Heart right ventricle (tissue), 16 donors: ENCODE measurements around the gene TAF8. TPM values are rescaled to one million over a fixed set of nuclear protein-coding genes. Genes with fewer than 3 reads are reported as not detected.

Source experiments
- ATAC-seq, 8 donors: fragments of 200-7000 bp; cut with Tn5 transposase; one replicate each; pipeline ENCODE4 v1.9.1; 2020; ENCODE audit warnings: mild to moderate bottlenecking in 8 of 8, moderate library complexity in 8 of 8, moderate number of reproducible peaks in 1 of 8
- DNase-seq, 2 donors: peaks; one replicate each; pipeline ENCODE4 v3.0.0-alpha.2; 2020
- H3K27ac ChIP-seq, 10 donors: fragments of 200-600 bp; sonication (generic) in 2 of 10; one replicate each; pipeline versions ENCODE4 v1.5.0 to v1.8.0; 2020 to 2022; ENCODE audit warnings: mild to moderate bottlenecking in 3 of 10
- H3K27me3 ChIP-seq, 7 donors: fragments of 200-600 bp; one replicate each; pipeline ENCODE4 v1.8.0; 2021 to 2022; ENCODE audit warnings: mild to moderate bottlenecking in 2 of 7
- H3K36me3 ChIP-seq, 9 donors: fragments of 200-600 bp; sonication (generic) in 1 of 9; one replicate each; pipeline versions ENCODE4 v1.5.0 to v1.8.0; 2020 to 2022; ENCODE audit warnings: mild to moderate bottlenecking in 2 of 9
- H3K4me1 ChIP-seq, 9 donors: fragments of 200-600 bp; sonication (generic) in 1 of 9; one replicate each; pipeline versions ENCODE4 v1.5.0 to v1.8.0; 2020 to 2022; ENCODE audit warnings: mild to moderate bottlenecking in 4 of 9
- H3K4me3 ChIP-seq, 10 donors: fragments of 200-600 bp; sonication (generic) in 2 of 10; one replicate each; pipeline versions ENCODE4 v1.5.0 to v1.8.0; 2020 to 2022; ENCODE audit warnings: mild to moderate bottlenecking in 7 of 10, moderate library complexity in 2 of 10
- H3K9me3 ChIP-seq, 11 donors: fragments of 200-600 bp in 10 of 11; sonication (generic) in 2 of 11; one replicate each; pipeline versions ENCODE4 v1.5.0 to v1.8.0; 2013 to 2022; ENCODE audit warnings: mild to moderate bottlenecking in 2 of 11, control low read depth in 1 of 11, moderate library complexity in 1 of 11
- CTCF ChIP-seq, 9 donors: fragments of 200-600 bp; sonication (generic) in 2 of 9; IDR thresholded peaks; one replicate each; pipeline versions ENCODE4 v1.5.0 to v1.8.0; 2021 to 2022; ENCODE audit warnings: antibody characterized with exemption in 9 of 9, mild to moderate bottlenecking in 5 of 9, moderate library complexity in 1 of 9
- WGBS, 2 donors: extraction: QIAGEN DNeasy Blood & Tissue Kit; methylation state at CpG; one replicate each; pipeline ENCODE4 v1.1.7; 2013; ENCODE audit warnings: inconsistent platforms in 1 of 2; 5-methylcytosine and 5-hydroxymethylcytosine counted together
- intact Hi-C, 10 donors: fragments of 100-400 bp; cut with DNase I; formaldehyde crosslinking; loops; one replicate each; pipeline versions ENCODE4 v1.11.1 to v1.14.2; 2022
- polyA plus RNA-seq, 2 donors: library from polyadenylated mRNA; stranded (reverse); fragments of 200-250 nt; gene quantifications; one replicate each; pipeline ENCODE4 v1.2.3, GENCODE V29; 2013
- total RNA-seq, 10 donors: library from RNA; stranded (reverse); fragmentation: NEBNext Ultra II Directional in 3 of 10; extraction: Animal tissue kit (Norgen Biotek cat#: 25700) in 3 of 10; gene quantifications; one replicate each; pipeline versions ENCODE4 v1.2.1 to v1.2.4, GENCODE V29; 2021 to 2023
- donor health status: Arrhythmogenic right ventricular cardiomyopathy.
- donor health status: ischemic (EF 13 %, LVEDD 7.1; RV severe dilation, severe dysfunction).
- donor health status: healthy with polysubstance abuse.
- donor health status: DM: no; HTN: yes; CAD: no.
- donor health status: DM: no; HTN: no; CAD: no.
- donor health status: ischemic (EF 25% LVEDD 6.9; RV normal size, moderate dysfunction).
- donor health status: ischemic (EF 25% LVEDD 5.7; RV mildly dilated, moderate dysfunction).
- donor health status: healthy.
- donor health status: DM: yes; HTN: yes; CAD: no.
- donor health status: Ischemic cardiomyopathy.
- donor health status: ischemic (EF 35%, LVEDD 5.7; RV mildly dilated, moderate dysfunction).
- donor health status: nonischemic (EF 11% LVEDD 7.7; RV severe dilation, severe dysfunction).
- donor health status: DM: yes; HTN: yes; CAD: no.
- donor health status: PGD.
- donor health status: ischemic (EF 29% LVEDD 5.4; RV normal size, mild dysfunction).
- donor health status: nonischemic (EF 23%, LVEDD 6.1; RV moderate dilation, normal function).

TAF8 gene
- total and polyA plus RNA-seq, 12 donors = 15.2 to 38.1 (median 30.1) TPM

DNA sequence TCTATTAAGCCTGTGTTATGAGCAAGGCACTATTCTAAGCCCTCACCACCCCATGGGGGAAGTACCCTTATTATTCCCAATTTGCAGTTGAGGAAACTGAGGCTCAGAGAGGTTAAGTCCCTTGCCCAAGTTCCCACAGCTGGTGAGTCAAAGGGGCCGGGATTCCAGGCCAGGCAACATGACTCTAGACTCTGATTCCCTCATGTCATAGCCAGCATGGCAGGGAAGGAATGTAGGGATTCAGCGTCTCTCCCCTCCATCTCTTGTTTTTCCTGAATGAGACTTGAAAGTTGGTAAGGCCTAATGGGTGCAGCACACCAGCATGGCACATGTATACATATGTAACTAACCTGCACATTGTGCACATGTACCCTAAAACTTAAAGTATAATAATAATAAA, 85.4 kb downstream of the TAF8 start:
- Histone ChIP-seq H3K27me3 (no peaks in the 10 kb centered on the region), H3K4me1 (peaks cover 0 to under 1% (median 0%) of the 10 kb centered on the region in 9 donors), H3K36me3 (no peaks in the 10 kb centered on the region), H3K9me3 (no peaks in the 10 kb centered on the region), H3K4me3 (no peak overlapping the region), H3K27ac (no peak overlapping the region)
- TF ChIP-seq CTCF (IDR thresholded peaks at IDR 0.05) = no peak
- DNase-seq (no peak), ATAC-seq (no peak)
- intact Hi-C loops = no loop called here
- WGBS, 2 donors = 95% methylated on average over 2 of the region's 2 CpGs

- H3K9me3 ChIP-seq = no peaks in the 10 kb centered on the region
- WGBS, 2 donors = 63 to 65% methylated on average over 14 of the region's 14 CpGs
- intact Hi-C loops = no loop called here
These were observed 86.3 kb downstream of the TAF8 start for GRCh38 chr6:42136508-42137193.

More at GRCh38 chr6:42136508-42137193, 86.3 kb downstream of the TAF8 start:
- no peak for DNase-seq
- Histone ChIP-seq H3K4me1 (peaks cover 0 to 10% (median 6%) of the 10 kb centered on the region in 9 donors), H3K4me3 (no peak overlapping the region), H3K27ac (no peak overlapping the region), H3K27me3 (peaks cover 0 to 8% (median 0%) of the 10 kb centered on the region in 7 donors), H3K36me3 (no peaks in the 10 kb centered on the region)
- ATAC-seq = no peak
- peak in 2 of 9 donors; percentile 11 to 21 for TF ChIP-seq CTCF (IDR thresholded peaks at IDR 0.05)

Other genes starting within 250 kb of the TAF8 start
- gene USP49, start 155.1 kb upstream of the TAF8 start, total RNA-seq = 1 to 10 TPM; 1.1 to 2.0 (median 1.7) TPM
- 1 to 10 TPM in 1 of 2 donors, under 1 TPM in 1; 0.58 to 2.0 TPM for gene USP49, start 155.1 kb upstream of the TAF8 start, polyA plus RNA-seq
- 10 to 100 TPM; 12.6 to 21.5 (median 17.3) TPM for gene MED20, start 129.4 kb upstream of the TAF8 start, total RNA-seq
- 10 to 100 TPM; 11.0 to 11.1 TPM for gene MED20, start 129.4 kb upstream of the TAF8 start, polyA plus RNA-seq
- gene BYSL, start 129.0 kb upstream of the TAF8 start, total RNA-seq = 10 to 100 TPM in 3 of 10 donors, 1 to 10 TPM in 7; 7.5 to 14.6 (median 9.9) TPM
- 10 to 100 TPM in 1 of 2 donors, 1 to 10 TPM in 1; 4.3 to 20.0 TPM for gene BYSL, start 129.0 kb upstream of the TAF8 start, polyA plus RNA-seq
- gene CCND3, start 108.7 kb upstream of the TAF8 start, total RNA-seq = 10 to 100 TPM; 29.6 to 51.8 (median 37.5) TPM
- gene CCND3, start 108.7 kb upstream of the TAF8 start, polyA plus RNA-seq = 10 to 100 TPM; 55.5 to 77.3 TPM
- gene C6orf132, start 92.1 kb downstream of the TAF8 start, total RNA-seq = 1 to 10 TPM in 9 of 10 donors, under 1 TPM in 1; 0.92 to 2.9 (median 2.1) TPM
- gene C6orf132, start 92.1 kb downstream of the TAF8 start, polyA plus RNA-seq = 1 to 10 TPM in 1 of 2 donors, under 1 TPM in 1; 0.23 to 1.8 TPM
- not detected for gene GUCA1A, start 122.8 kb downstream of the TAF8 start, total RNA-seq
- gene GUCA1A, start 122.8 kb downstream of the TAF8 start, polyA plus RNA-seq = not detected
- 1 to 10 TPM in 8 of 10 donors, under 1 TPM in 2; 0.34 to 2.8 (median 1.9) TPM for gene GUCA1B, start 144.4 kb downstream of the TAF8 start, total RNA-seq
- gene GUCA1B, start 144.4 kb downstream of the TAF8 start, polyA plus RNA-seq = under 1 TPM; 0.28 to 0.59 TPM
- gene MRPS10, start 167.3 kb downstream of the TAF8 start, total RNA-seq = 10 to 100 TPM; 47.4 to 82.1 (median 63.1) TPM
- gene MRPS10, start 167.3 kb downstream of the TAF8 start, polyA plus RNA-seq = 10 to 100 TPM; 22.6 to 30.7 TPM